HL-60 (cell line): ENCODE measurements around the gene ATP6V1E1.

Experiments
- CTCF ChIP-seq: IDR thresholded peaks from one replicate; pipeline ENCODE4 v1.5.1; 2011; ENCODE audit warnings: low read length, control low read depth, inconsistent platforms; ENCODE audit not compliant: insufficient read depth
- GABPA ChIP-seq: IDR thresholded peaks from 2 replicates; pipeline ENCODE4 v1.6.1; 2012; ENCODE audit warnings: low read depth
- POLR2AphosphoS5 ChIP-seq: IDR thresholded peaks from 2 replicates; pipeline ENCODE4 v1.6.1; 2012; ENCODE audit warnings: low read depth
- SPI1 ChIP-seq: IDR thresholded peaks from 2 replicates; pipeline ENCODE4 v1.6.1; 2012; ENCODE audit warnings: low read depth, mild to moderate bottlenecking, borderline replicate concordance
- TF ChIP-seq, protein P1 (sequence below): IDR thresholded peaks from 2 replicates; pipeline ENCODE4 v1.6.1; 2012; ENCODE audit warnings: low read depth; ENCODE audit not compliant: insufficient replicate concordance

DNA sequence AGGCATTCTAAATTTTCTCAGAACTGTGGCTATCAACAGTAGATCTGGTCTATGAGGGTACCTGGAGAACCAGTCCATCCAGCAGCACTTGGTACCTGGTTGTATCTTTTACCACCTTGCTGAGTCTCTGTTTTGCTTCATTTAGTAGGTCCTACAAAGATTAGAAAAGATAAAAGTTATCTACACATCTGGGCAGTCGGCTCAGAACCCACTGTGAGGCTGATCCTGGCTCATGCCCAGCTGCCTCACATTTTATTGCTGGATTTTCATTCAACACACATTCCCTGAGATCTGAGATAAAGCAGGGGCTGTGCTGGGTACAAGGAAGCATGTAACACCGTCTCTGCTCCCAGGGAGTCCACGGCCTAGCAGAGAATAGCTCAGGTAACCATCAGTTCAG is 27.5 kb downstream of the ATP6V1E1 start:
- TF ChIP-seq SPI1 (no peak), CTCF (no peak), POLR2AphosphoS5 (no peak), GABPA (no peak)
- TF ChIP-seq, protein P1, sequence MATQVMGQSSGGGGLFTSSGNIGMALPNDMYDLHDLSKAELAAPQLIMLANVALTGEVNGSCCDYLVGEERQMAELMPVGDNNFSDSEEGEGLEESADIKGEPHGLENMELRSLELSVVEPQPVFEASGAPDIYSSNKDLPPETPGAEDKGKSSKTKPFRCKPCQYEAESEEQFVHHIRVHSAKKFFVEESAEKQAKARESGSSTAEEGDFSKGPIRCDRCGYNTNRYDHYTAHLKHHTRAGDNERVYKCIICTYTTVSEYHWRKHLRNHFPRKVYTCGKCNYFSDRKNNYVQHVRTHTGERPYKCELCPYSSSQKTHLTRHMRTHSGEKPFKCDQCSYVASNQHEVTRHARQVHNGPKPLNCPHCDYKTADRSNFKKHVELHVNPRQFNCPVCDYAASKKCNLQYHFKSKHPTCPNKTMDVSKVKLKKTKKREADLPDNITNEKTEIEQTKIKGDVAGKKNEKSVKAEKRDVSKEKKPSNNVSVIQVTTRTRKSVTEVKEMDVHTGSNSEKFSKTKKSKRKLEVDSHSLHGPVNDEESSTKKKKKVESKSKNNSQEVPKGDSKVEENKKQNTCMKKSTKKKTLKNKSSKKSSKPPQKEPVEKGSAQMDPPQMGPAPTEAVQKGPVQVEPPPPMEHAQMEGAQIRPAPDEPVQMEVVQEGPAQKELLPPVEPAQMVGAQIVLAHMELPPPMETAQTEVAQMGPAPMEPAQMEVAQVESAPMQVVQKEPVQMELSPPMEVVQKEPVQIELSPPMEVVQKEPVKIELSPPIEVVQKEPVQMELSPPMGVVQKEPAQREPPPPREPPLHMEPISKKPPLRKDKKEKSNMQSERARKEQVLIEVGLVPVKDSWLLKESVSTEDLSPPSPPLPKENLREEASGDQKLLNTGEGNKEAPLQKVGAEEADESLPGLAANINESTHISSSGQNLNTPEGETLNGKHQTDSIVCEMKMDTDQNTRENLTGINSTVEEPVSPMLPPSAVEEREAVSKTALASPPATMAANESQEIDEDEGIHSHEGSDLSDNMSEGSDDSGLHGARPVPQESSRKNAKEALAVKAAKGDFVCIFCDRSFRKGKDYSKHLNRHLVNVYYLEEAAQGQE: no peak
